ENCODE measurements around the gene MFAP4.

Gene MFAP4

GRCh38 chr17:19370493-19370960 lies 16.5 kb downstream of the MFAP4 start:
- H3K4me1 ChIP-seq (ENCODE audit: low read length) = 0 out of 2 replicates have a peak, but pooled peaks cover 2% of the 10 kb centered on the region
- H2AFZ ChIP-seq (ENCODE audit: low read depth, low read length) = no peak overlapping the region
- TF ChIP-seq, protein P1, sequence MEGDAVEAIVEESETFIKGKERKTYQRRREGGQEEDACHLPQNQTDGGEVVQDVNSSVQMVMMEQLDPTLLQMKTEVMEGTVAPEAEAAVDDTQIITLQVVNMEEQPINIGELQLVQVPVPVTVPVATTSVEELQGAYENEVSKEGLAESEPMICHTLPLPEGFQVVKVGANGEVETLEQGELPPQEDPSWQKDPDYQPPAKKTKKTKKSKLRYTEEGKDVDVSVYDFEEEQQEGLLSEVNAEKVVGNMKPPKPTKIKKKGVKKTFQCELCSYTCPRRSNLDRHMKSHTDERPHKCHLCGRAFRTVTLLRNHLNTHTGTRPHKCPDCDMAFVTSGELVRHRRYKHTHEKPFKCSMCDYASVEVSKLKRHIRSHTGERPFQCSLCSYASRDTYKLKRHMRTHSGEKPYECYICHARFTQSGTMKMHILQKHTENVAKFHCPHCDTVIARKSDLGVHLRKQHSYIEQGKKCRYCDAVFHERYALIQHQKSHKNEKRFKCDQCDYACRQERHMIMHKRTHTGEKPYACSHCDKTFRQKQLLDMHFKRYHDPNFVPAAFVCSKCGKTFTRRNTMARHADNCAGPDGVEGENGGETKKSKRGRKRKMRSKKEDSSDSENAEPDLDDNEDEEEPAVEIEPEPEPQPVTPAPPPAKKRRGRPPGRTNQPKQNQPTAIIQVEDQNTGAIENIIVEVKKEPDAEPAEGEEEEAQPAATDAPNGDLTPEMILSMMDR (IDR thresholded peaks at IDR 0.05; ENCODE audit: low read depth, low read length) = no peak
- TF ChIP-seq EZH2phosphoT487 (IDR thresholded peaks at IDR 0.05; ENCODE audit: low read depth) = no peak
- no peaks in the 10 kb centered on the region for H3K36me3 ChIP-seq (replicated peaks; ENCODE audit: low read depth, low read length)
- no peaks in the 10 kb centered on the region for H3K27me3 ChIP-seq (ENCODE audit: low read depth, low read length)
- H3K9me3 ChIP-seq (ENCODE audit: insufficient read depth, low read length) = no peaks in the 10 kb centered on the region
- no peak overlapping the region for H3K4me2 ChIP-seq (ENCODE audit: low read length)
- H3K27ac ChIP-seq (ENCODE audit: low read length) = no peak overlapping the region
- H3K9ac ChIP-seq (ENCODE audit: low read length) = no peak overlapping the region
- no peaks in the 10 kb centered on the region for H4K20me1 ChIP-seq (ENCODE audit: insufficient read depth, low read length)
- H3K4me3 ChIP-seq (ENCODE audit: low read length) = no peak overlapping the region
- no peaks in the 10 kb centered on the region for H3K79me2 ChIP-seq (ENCODE audit: low read length)

DNA sequence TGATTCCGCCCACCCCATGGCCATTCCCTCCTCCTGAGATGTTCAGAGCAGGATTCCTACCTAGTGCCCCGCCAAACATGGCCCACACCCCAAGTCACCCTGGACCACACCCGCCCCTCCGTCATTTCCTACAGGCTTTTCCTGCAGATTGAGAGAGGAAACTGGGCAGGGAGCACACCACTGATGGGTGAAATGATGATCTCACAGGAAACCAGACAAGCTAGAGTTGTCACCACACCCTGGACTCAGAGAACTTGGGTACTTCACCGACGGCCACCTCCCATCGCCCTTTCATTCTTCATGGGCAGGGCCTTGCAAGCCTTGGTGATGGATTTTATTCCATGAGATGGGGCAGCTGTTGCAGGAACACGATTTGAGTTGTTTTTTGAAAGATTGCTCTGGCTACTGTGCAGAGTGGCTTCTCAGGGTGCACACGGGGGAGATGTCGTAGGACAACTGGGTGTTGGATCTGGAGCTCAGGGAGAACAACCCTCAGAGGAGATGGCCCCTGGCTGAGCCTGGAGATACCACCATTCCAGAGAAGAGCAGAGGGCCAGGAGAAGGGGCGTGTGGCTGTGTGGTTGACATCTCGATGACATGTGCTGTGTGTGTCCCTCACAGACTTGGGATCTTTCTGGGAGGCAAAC lies 17.0 kb downstream of the MFAP4 start:
- no peaks in the 10 kb centered on the region for H3K79me2 ChIP-seq (ENCODE audit: low read length)
- TF ChIP-seq, protein P1 (IDR thresholded peaks at IDR 0.05; ENCODE audit: low read depth, low read length) = no peak
- no peak for TF ChIP-seq EZH2phosphoT487 (IDR thresholded peaks at IDR 0.05; ENCODE audit: low read depth)
- H3K4me2 ChIP-seq (ENCODE audit: low read length) = no peak overlapping the region
- no peak overlapping the region for H3K4me3 ChIP-seq (ENCODE audit: low read length)
- no peaks in the 10 kb centered on the region for H3K9me3 ChIP-seq (ENCODE audit: insufficient read depth, low read length)
- no peaks in the 10 kb centered on the region for H3K36me3 ChIP-seq (replicated peaks; ENCODE audit: low read depth, low read length)
- H3K9ac ChIP-seq (ENCODE audit: low read length) = no peak overlapping the region
- H4K20me1 ChIP-seq (ENCODE audit: insufficient read depth, low read length) = no peaks in the 10 kb centered on the region
- no peaks in the 10 kb centered on the region for H3K27me3 ChIP-seq (ENCODE audit: low read depth, low read length)
- no peak overlapping the region for H2AFZ ChIP-seq (ENCODE audit: low read depth, low read length)
- 0 out of 2 replicates have a peak, but pooled peaks cover 2% of the 10 kb centered on the region for H3K4me1 ChIP-seq (ENCODE audit: low read length)
- no peak overlapping the region for H3K27ac ChIP-seq (ENCODE audit: low read length)

- Histone ChIP-seq H4K20me1 (ENCODE audit: insufficient read depth, low read length) (no peaks in the 10 kb centered on the region), H3K9me3 (ENCODE audit: insufficient read depth, low read length) (no peaks in the 10 kb centered on the region), H3K4me3 (ENCODE audit: low read length) (no peak overlapping the region), H3K27ac (ENCODE audit: low read length) (no peak overlapping the region), H3K4me2 (ENCODE audit: low read length) (no peak overlapping the region), H3K27me3 (ENCODE audit: low read depth, low read length) (no peaks in the 10 kb centered on the region), H3K9ac (ENCODE audit: low read length) (no peak overlapping the region), H2AFZ (ENCODE audit: low read depth, low read length) (no peak overlapping the region), H3K36me3 (replicated peaks; ENCODE audit: low read depth, low read length) (no peaks in the 10 kb centered on the region), H3K79me2 (ENCODE audit: low read length) (no peaks in the 10 kb centered on the region), H3K4me1 (ENCODE audit: low read length) (0 out of 2 replicates have a peak, but pooled peaks cover 2% of the 10 kb centered on the region)
- TF ChIP-seq, protein P1 (IDR thresholded peaks at IDR 0.05; ENCODE audit: low read depth, low read length) = no peak
- TF ChIP-seq EZH2phosphoT487 (IDR thresholded peaks at IDR 0.05; ENCODE audit: low read depth) = no peak
Observed at GRCh38 chr17:19369107-19369778, 17.7 kb downstream of the MFAP4 start.

DNA sequence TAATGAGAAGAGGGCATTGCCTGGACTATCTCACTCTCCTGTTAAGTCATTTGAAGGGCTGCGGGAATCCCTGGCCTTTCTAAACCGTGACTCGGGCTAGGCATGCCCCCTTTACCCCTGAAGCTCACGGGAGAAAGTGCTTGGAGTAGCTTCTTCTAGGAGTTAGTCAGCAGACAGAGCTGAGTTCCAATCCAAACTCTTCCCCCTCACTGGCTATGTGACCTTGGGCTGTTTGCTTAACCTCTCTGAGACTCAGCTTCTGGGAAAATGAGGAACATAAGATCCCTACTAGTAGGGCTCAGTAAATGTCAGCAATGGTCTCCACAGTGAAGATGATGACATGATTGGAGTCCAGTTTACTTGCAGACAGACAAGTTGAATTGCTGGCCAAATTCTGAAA lies 18.8 kb downstream of the MFAP4 start:
- Histone ChIP-seq H3K27me3 (ENCODE audit: low read depth, low read length) (no peaks in the 10 kb centered on the region), H3K9ac (ENCODE audit: low read length) (no peak overlapping the region), H3K36me3 (replicated peaks; ENCODE audit: low read depth, low read length) (no peaks in the 10 kb centered on the region), H3K9me3 (ENCODE audit: insufficient read depth, low read length) (no peaks in the 10 kb centered on the region), H2AFZ (ENCODE audit: low read depth, low read length) (no peak overlapping the region), H3K4me2 (ENCODE audit: low read length) (no peak overlapping the region), H4K20me1 (ENCODE audit: insufficient read depth, low read length) (no peaks in the 10 kb centered on the region), H3K4me1 (ENCODE audit: low read length) (0 out of 2 replicates have a peak, but pooled peaks cover 2% of the 10 kb centered on the region), H3K79me2 (ENCODE audit: low read length) (no peaks in the 10 kb centered on the region), H3K4me3 (ENCODE audit: low read length) (no peak overlapping the region), H3K27ac (ENCODE audit: low read length) (no peak overlapping the region)
- no peak for TF ChIP-seq EZH2phosphoT487 (IDR thresholded peaks at IDR 0.05; ENCODE audit: low read depth)
- TF ChIP-seq, protein P1 (IDR thresholded peaks at IDR 0.05; ENCODE audit: low read depth, low read length) = no peak
